ENCODE measurements around the gene GPRC5B.

- TF ChIP-seq EZH2 (IDR thresholded peaks at IDR 0.05), result no peak
- TF ChIP-seq POLR2AphosphoS5 (IDR thresholded peaks at IDR 0.05; ENCODE audit: borderline replicate concordance, low read depth, low read length), result no peak
Measured at GRCh38 chr16:19856120-19856519, 28.5 kb downstream of the GPRC5B start.

Measured in SK-N-MC (cell line).